ENCODE measurements around the gene RNF227.
"Not testable (repeated sequence)": the region's sequence is repeated elsewhere in the genome, so short reads cannot be mapped to it uniquely, and the experiment has no call there.

GRCh38 chr17:7864384-7864783, 51.7 kb downstream of the RNF227 start:
- TF ChIP-seq CTCF (IDR thresholded peaks at IDR 0.05; ENCODE audit: low read depth, low read length, poor library complexity, severe bottlenecking); EZH2phosphoT487 (IDR thresholded peaks at IDR 0.05; ENCODE audit: borderline replicate concordance, low read length): not testable (repeated sequence)
